Stomach (tissue), 4 donors: ENCODE measurements around the gene NT5C1B.

Experiments
- POLR2A ChIP-seq, 4 donors: fragments of 450-650 bp; IDR thresholded peaks; one replicate each; pipeline ENCODE4 v1.6.1; 2016; ENCODE audit warnings: antibody characterized with exemption in 4 of 4, control low read depth in 2 of 4, mild to moderate bottlenecking in 1 of 4, moderate library complexity in 1 of 4
- POLR2AphosphoS5 ChIP-seq, 3 donors: sonication (generic); formaldehyde crosslinking; IDR thresholded peaks; one replicate each; pipeline ENCODE4 v1.6.1; 2016; ENCODE audit warnings: antibody characterized with exemption in 3 of 3
- TF ChIP-seq, protein P1 (sequence below), 7 experiments: fragments of 450-650 bp in 4 of 7; fragments of 200-600 bp in 3 of 7; sonication (generic) in 3 of 7; IDR thresholded peaks; one replicate each; pipeline ENCODE4 v1.5.1; 2016 to 2019; ENCODE audit warnings: antibody characterized with exemption in 7 of 7, control low read depth in 2 of 7, mild to moderate bottlenecking in 1 of 7

DNA sequence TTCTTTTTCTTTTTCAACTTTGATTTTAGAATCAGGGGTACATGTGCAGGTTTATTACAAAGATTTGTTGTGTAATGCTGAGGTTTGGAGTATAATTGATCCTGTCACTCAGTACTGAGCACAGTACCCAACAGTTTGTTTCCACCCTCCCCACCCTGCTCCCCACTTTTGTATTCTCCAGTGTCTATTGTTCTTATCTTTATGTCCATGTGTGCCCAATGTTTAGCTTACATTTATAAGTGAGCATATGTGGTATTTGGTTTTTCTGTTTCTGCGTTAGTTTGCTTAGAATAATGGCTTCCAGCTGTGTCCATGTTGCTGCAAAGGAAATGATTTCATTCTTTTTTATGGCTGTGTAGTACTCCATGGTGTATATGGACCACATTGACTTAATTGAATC lies 72.0 kb downstream of the NT5C1B start:
- TF ChIP-seq, protein P1, sequence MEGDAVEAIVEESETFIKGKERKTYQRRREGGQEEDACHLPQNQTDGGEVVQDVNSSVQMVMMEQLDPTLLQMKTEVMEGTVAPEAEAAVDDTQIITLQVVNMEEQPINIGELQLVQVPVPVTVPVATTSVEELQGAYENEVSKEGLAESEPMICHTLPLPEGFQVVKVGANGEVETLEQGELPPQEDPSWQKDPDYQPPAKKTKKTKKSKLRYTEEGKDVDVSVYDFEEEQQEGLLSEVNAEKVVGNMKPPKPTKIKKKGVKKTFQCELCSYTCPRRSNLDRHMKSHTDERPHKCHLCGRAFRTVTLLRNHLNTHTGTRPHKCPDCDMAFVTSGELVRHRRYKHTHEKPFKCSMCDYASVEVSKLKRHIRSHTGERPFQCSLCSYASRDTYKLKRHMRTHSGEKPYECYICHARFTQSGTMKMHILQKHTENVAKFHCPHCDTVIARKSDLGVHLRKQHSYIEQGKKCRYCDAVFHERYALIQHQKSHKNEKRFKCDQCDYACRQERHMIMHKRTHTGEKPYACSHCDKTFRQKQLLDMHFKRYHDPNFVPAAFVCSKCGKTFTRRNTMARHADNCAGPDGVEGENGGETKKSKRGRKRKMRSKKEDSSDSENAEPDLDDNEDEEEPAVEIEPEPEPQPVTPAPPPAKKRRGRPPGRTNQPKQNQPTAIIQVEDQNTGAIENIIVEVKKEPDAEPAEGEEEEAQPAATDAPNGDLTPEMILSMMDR (IDR thresholded peaks at IDR 0.05), result no peak
- TF ChIP-seq POLR2AphosphoS5 (IDR thresholded peaks at IDR 0.05), result no peak
- no peak for TF ChIP-seq POLR2A (IDR thresholded peaks at IDR 0.05)
